ENCODE results near the gene TPGS2. TPM values are rescaled to one million over a fixed set of nuclear protein-coding genes. Genes with fewer than 3 reads are reported as not detected.

Gene TPGS2
- total and polyA plus RNA-seq, 11 donors, result 12.5 to 67.6 (median 36.5) TPM

DNA sequence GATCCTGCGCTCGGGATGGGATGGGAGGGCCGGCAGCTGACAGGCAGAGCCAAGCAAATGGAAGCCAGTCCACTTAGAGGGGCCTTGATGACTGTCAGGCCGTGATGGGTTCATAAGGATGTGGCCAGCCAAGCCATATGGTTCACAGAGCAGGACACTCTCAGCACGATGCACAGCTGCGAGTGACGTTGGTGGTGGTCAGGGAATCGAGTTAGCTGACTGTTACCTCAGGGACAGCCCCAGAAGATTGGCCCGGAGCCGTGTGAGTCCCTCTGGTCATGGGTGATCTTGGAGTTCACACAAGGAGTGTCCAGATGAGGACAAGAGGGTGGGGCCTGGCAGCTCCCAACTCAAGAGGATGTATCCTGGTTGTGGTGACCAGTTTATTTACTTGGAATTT, 70.2 kb downstream of the TPGS2 start:
- no peak overlapping the region for H3K4me3 ChIP-seq
- no peaks in the 10 kb centered on the region for H3K9me3 ChIP-seq
- DNase-seq (peak in 1 of 5 donors; percentile 33), ATAC-seq (peak in 3 of 4 donors; percentile 20 to 40 (median 40))
- intact Hi-C loops (cut with DNase I), result loop anchor here in 6 of 10 donors (5.0 to 10.0 kb wide), 4 partner anchors 49 to 464 kb away; partner anchors contain the start of gene FHOD3 (in 1 of the 6)
- TF ChIP-seq, protein P1, sequence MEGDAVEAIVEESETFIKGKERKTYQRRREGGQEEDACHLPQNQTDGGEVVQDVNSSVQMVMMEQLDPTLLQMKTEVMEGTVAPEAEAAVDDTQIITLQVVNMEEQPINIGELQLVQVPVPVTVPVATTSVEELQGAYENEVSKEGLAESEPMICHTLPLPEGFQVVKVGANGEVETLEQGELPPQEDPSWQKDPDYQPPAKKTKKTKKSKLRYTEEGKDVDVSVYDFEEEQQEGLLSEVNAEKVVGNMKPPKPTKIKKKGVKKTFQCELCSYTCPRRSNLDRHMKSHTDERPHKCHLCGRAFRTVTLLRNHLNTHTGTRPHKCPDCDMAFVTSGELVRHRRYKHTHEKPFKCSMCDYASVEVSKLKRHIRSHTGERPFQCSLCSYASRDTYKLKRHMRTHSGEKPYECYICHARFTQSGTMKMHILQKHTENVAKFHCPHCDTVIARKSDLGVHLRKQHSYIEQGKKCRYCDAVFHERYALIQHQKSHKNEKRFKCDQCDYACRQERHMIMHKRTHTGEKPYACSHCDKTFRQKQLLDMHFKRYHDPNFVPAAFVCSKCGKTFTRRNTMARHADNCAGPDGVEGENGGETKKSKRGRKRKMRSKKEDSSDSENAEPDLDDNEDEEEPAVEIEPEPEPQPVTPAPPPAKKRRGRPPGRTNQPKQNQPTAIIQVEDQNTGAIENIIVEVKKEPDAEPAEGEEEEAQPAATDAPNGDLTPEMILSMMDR (IDR thresholded peaks at IDR 0.05), result no peak
- no peak for TF ChIP-seq POLR2A (IDR thresholded peaks at IDR 0.05)
- peaks cover 0 to 14% (median under 1%) of the 10 kb centered on the region in 12 donors for H3K4me1 ChIP-seq
- WGBS, 4 donors, result 60 to 67% (median 64%) methylated on average over 9 to 10 of the region's 10 CpGs
- peaks cover 0 to 29% (median 13%) of the 10 kb centered on the region in 9 donors for H3K36me3 ChIP-seq
- no peaks in the 10 kb centered on the region for H3K27me3 ChIP-seq
- no peak overlapping the region for H3K27ac ChIP-seq

DNA sequence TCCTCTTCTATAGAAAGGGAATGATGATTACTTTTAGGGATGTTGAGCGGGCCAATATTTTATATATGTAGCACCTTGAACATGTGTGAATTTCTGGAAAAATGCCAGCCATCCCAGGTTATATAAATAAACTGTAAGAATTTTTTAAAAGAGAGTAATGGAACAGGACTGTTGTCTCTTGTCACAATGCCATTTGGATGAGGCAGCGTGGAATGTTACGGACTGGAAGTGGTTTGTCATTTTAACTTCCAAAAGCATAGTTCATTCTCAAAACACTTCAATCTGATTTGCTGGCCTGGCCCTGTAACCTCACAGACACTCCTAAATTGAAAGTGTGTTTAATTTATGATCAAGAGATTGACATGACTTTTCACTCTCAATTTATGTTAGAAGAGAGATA, 70.8 kb downstream of the TPGS2 start:
- DNase-seq (no peak), ATAC-seq (no peak)
- Histone ChIP-seq H3K4me3 (no peak overlapping the region), H3K27ac (peak overlapping the region in 1 of 12 donors; percentile 54), H3K27me3 (no peaks in the 10 kb centered on the region), H3K9me3 (no peaks in the 10 kb centered on the region), H3K4me1 (peaks cover 0 to 21% (median 6%) of the 10 kb centered on the region in 12 donors), H3K36me3 (peaks cover 0 to 27% (median 13%) of the 10 kb centered on the region in 9 donors)
- intact Hi-C loops (cut with DNase I), result loop anchor here in 8 of 10 donors (2.0 to 10.0 kb wide), 6 partner anchors 49 to 463 kb away; partner anchors contain the start of gene FHOD3 (in 1 of the 8)
- TF ChIP-seq POLR2A (IDR thresholded peaks at IDR 0.05), result no peak
- TF ChIP-seq, protein P1 (IDR thresholded peaks at IDR 0.05), result no peak
- WGBS, 4 donors, result 60 to 68% (median 65%) methylated on average over 3 of the region's 3 CpGs

DNA sequence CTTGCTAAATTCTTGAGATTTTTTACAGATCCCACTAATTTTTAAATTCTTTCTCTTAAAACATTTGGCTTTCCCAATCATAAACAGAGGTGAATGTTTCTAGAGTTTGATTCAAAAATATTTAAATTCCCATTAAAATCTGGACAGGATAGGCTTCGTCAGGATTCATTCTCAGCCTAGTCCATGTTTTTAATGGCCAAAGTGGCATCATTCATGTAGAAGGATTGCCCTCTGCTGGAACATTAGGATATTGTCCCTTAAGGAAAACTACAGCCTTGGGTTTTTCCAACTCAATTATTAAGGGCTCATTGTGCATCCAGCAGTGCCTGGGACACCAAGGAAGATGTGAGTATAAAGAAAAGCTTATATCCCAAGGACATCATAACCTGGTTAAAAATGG, 71.7 kb downstream of the TPGS2 start:
- Histone ChIP-seq H3K36me3 (peaks cover 0 to 19% (median 11%) of the 10 kb centered on the region in 9 donors), H3K4me3 (no peak overlapping the region), H3K27ac (no peak overlapping the region), H3K27me3 (no peaks in the 10 kb centered on the region), H3K4me1 (peaks cover 0 to 23% (median 8%) of the 10 kb centered on the region in 12 donors), H3K9me3 (no peaks in the 10 kb centered on the region)
- intact Hi-C loops (cut with DNase I), result loop anchor here in 8 of 10 donors (2.0 to 10.0 kb wide), 6 partner anchors 50 to 462 kb away; partner anchors contain the start of gene FHOD3 (in 1 of the 8)
- TF ChIP-seq, protein P1 (IDR thresholded peaks at IDR 0.05), result peak; percentile 40 to 70 (median 55)
- TF ChIP-seq POLR2A (IDR thresholded peaks at IDR 0.05), result no peak
- 3 to 20% (median 14%) methylated on average over 1 of the region's 1 CpG for WGBS, 4 donors
- DNase-seq (no peak), ATAC-seq (peak in 2 of 4 donors; percentile 46 to 51)

DNA sequence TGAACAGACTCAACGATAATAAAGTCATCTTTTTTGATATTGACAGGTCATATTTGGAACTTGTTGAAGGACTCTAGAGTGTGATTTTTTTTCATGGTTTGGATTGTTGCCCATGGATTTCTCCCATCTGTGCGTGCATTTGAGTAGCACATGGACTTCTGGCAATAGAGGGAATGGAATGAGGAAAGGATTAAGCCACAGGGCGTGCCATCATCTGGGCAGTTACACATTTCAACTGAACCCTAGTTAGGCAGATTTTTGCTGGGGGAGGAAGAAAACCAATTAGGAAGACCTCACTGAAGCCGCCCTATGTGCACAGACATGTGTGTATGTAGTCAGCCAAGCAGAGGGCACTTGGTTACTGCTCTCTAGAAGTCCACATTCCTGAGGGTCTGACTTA, 72.6 kb downstream of the TPGS2 start:
- Histone ChIP-seq H3K9me3 (no peaks in the 10 kb centered on the region), H3K27ac (no peak overlapping the region), H3K27me3 (no peaks in the 10 kb centered on the region), H3K4me1 (peaks cover 0 to 23% (median 8%) of the 10 kb centered on the region in 12 donors), H3K4me3 (no peak overlapping the region), H3K36me3 (peaks cover 0 to 12% (median 5%) of the 10 kb centered on the region in 9 donors)
- intact Hi-C loops (cut with DNase I), result loop anchor here in 8 of 10 donors (2.0 to 10.0 kb wide), 6 partner anchors 51 to 461 kb away; partner anchors contain the start of gene FHOD3 (in 1 of the 8)
- TF ChIP-seq, protein P1 (IDR thresholded peaks at IDR 0.05), result no peak
- TF ChIP-seq POLR2A (IDR thresholded peaks at IDR 0.05), result no peak
- ATAC-seq (peak in 2 of 4 donors; percentile 3 to 19), DNase-seq (no peak)
- 41 to 50% (median 45%) methylated on average over 4 of the region's 4 CpGs for WGBS, 4 donors

Data from heart left ventricle (tissue), 16 donors.